ENCODE data around the gene ADCY2.

Gene ADCY2

GRCh38 chr5:7493622-7494021 lies 97.7 kb downstream of the ADCY2 start:
- H3K4me3 ChIP-seq (ENCODE audit: low read length), result no peak overlapping the region
- DNase-seq (ENCODE audit: low read depth), result no peak
- TF ChIP-seq CTCF (IDR thresholded peaks at IDR 0.05; ENCODE audit: insufficient read depth, low read depth, low read length, missing control alignments), result no peak

GRCh38 chr5:7494481-7495130 lies 98.7 kb downstream of the ADCY2 start:
- no peak overlapping the region for H3K4me3 ChIP-seq (ENCODE audit: low read length)
- TF ChIP-seq CTCF (IDR thresholded peaks at IDR 0.05; ENCODE audit: insufficient read depth, low read depth, low read length, missing control alignments), result no peak

GRCh38 chr5:7495131-7495517 lies 99.2 kb downstream of the ADCY2 start:
- no peak for TF ChIP-seq CTCF (IDR thresholded peaks at IDR 0.05; ENCODE audit: insufficient read depth, low read depth, low read length, missing control alignments)
- H3K4me3 ChIP-seq (ENCODE audit: low read length), result no peak overlapping the region
- DNase-seq (ENCODE audit: low read depth), result no peak

More at GRCh38 chr5:7494481-7495130, 98.7 kb downstream of the ADCY2 start:
- DNase-seq (ENCODE audit: low read depth), result no peak

GRCh38 chr5:7500256-7500655 lies 104.3 kb downstream of the ADCY2 start:
- DNase-seq (ENCODE audit: low read depth), result no peak
- TF ChIP-seq CTCF (IDR thresholded peaks at IDR 0.05; ENCODE audit: insufficient read depth, low read depth, low read length, missing control alignments), result no peak
- no peak overlapping the region for H3K4me3 ChIP-seq (ENCODE audit: low read length)

GRCh38 chr5:7501061-7501460 lies 105.1 kb downstream of the ADCY2 start:
- no peak for TF ChIP-seq CTCF (IDR thresholded peaks at IDR 0.05; ENCODE audit: insufficient read depth, low read depth, low read length, missing control alignments)
- no peak for DNase-seq (ENCODE audit: low read depth)

GRCh38 chr5:7503564-7503963 lies 107.6 kb downstream of the ADCY2 start:
- no peak overlapping the region for H3K4me3 ChIP-seq (ENCODE audit: low read length)
- no peak for DNase-seq (ENCODE audit: low read depth)
- TF ChIP-seq CTCF (IDR thresholded peaks at IDR 0.05; ENCODE audit: insufficient read depth, low read depth, low read length, missing control alignments), result no peak

More at GRCh38 chr5:7501061-7501460, 105.1 kb downstream of the ADCY2 start:
- H3K4me3 ChIP-seq (ENCODE audit: low read length), result no peak overlapping the region

GRCh38 chr5:7515284-7515914 lies 119.5 kb downstream of the ADCY2 start:
- H3K4me3 ChIP-seq (ENCODE audit: low read length), result no peak overlapping the region
- no peak for TF ChIP-seq CTCF (IDR thresholded peaks at IDR 0.05; ENCODE audit: insufficient read depth, low read depth, low read length, missing control alignments)
- DNase-seq (ENCODE audit: low read depth), result no peak

All from epithelial cell of esophagus (primary cell).